Hepatocyte (in vitro differentiated cells): Measurements from ENCODE around the gene SP110.

Experiments
- CTCF ChIP-seq: fragments of 200-600 bp; sonication (generic); IDR thresholded peaks from 2 replicates; pipeline ENCODE4 v1.5.1; 2016; ENCODE audit warnings: antibody characterized with exemption, mild to moderate bottlenecking; ENCODE audit not compliant: poor library complexity
- EZH2 ChIP-seq: fragments of 200-600 bp; sonication (generic); IDR thresholded peaks from 2 replicates; pipeline ENCODE4 v1.6.1; 2016; ENCODE audit warnings: antibody characterized with exemption, mild to moderate bottlenecking, borderline replicate concordance
- EZH2phosphoT487 ChIP-seq: fragments of 200-600 bp; sonication (generic); IDR thresholded peaks from one replicate; pipeline ENCODE4 v1.6.1; 2018; ENCODE audit warnings: antibody characterized with exemption, mild to moderate bottlenecking, low read depth, moderate library complexity; ENCODE audit not compliant: unreplicated experiment, severe bottlenecking

GRCh38 chr2:230127195-230127594 is 92.6 kb downstream of the SP110 start:
- TF ChIP-seq CTCF (no peak), EZH2phosphoT487 (no peak), EZH2 (no peak)
